Spleen (tissue), 11 donors: ENCODE measurements around the gene EFCAB8. TPM values are rescaled to one million over a fixed set of nuclear protein-coding genes. Genes with fewer than 3 reads are reported as not detected.

ENCODE experiments used
- DNase-seq: peaks from one replicate; pipeline ENCODE4 v3.0.0-alpha.2; 2020
- H3K27ac ChIP-seq, 8 donors: fragments of 200-600 bp; sonication (generic) in 7 of 8; 1 replicate in 4 of 8; 2 replicates in 4 of 8; pipeline versions ENCODE4 v1.5.0 to v1.8.0; 2016 to 2021; ENCODE audit warnings: inconsistent platforms in 4 of 8, mild to moderate bottlenecking in 4 of 8, moderate library complexity in 1 of 8
- H3K27me3 ChIP-seq, 7 donors: fragments of 200-600 bp; sonication (generic) in 6 of 7; replicated peaks in 1 of 7; 1 replicate in 4 of 7; 2 replicates in 3 of 7; pipeline versions ENCODE4 v1.5.0 to v1.8.0; 2016 to 2021; ENCODE audit warnings: inconsistent platforms in 3 of 7, mild to moderate bottlenecking in 1 of 7
- H3K36me3 ChIP-seq, 6 donors: fragments of 200-600 bp; sonication (generic) in 5 of 6; 1 replicate in 4 of 6; 2 replicates in 2 of 6; pipeline versions ENCODE4 v1.5.0 to v1.8.0; 2016 to 2021; ENCODE audit warnings: inconsistent platforms in 2 of 6
- H3K4me1 ChIP-seq, 6 donors: fragments of 200-600 bp; sonication (generic) in 5 of 6; 1 replicate in 3 of 6; 2 replicates in 3 of 6; pipeline versions ENCODE4 v1.5.0 to v1.8.0; 2016 to 2021; ENCODE audit warnings: inconsistent platforms in 3 of 6
- H3K4me3 ChIP-seq, 8 donors: fragments of 200-600 bp; sonication (generic) in 7 of 8; 1 replicate in 4 of 8; 2 replicates in 4 of 8; pipeline versions ENCODE4 v1.5.0 to v1.8.0; 2016 to 2021; ENCODE audit warnings: inconsistent platforms in 4 of 8, mild to moderate bottlenecking in 4 of 8, moderate library complexity in 2 of 8
- H3K9me3 ChIP-seq, 8 donors: fragments of 200-600 bp; sonication (generic) in 7 of 8; 1 replicate in 4 of 8; 2 replicates in 4 of 8; pipeline versions ENCODE4 v1.5.0 to v1.8.0; 2016 to 2021; ENCODE audit warnings: inconsistent platforms in 4 of 8
- POLR2A ChIP-seq, 3 donors: fragments of 450-650 bp; IDR thresholded peaks; one replicate each; pipeline ENCODE4 v1.5.1; 2017; ENCODE audit warnings: antibody characterized with exemption in 3 of 3, mild to moderate bottlenecking in 1 of 3
- POLR2AphosphoS5 ChIP-seq, 3 donors: sonication (generic); formaldehyde crosslinking; IDR thresholded peaks; one replicate each; pipeline ENCODE4 v1.5.1; 2017; ENCODE audit warnings: antibody characterized with exemption in 3 of 3
- WGBS, 5 donors: extraction: QIAGEN DNeasy Blood & Tissue Kit in 3 of 5; methylation state at CpG; one replicate each; pipeline versions ENCODE4 v1.1.5 to v1.1.7; 2013 to 2018; 5-methylcytosine and 5-hydroxymethylcytosine counted together
- intact Hi-C: fragments of 100-400 bp; cut with DNase I; formaldehyde crosslinking; loops from one replicate; pipeline ENCODE4 v1.15.0; 2023; ENCODE audit warnings: low total_unique reads
- polyA plus RNA-seq, 3 donors: library from polyadenylated mRNA; stranded (reverse); fragments of 200-250 nt; gene quantifications; one replicate each; pipeline ENCODE4 v1.2.1, GENCODE V29; 2013
- total RNA-seq, 7 donors: library from RNA; depleted of rRNA in 3 of 7; stranded (reverse); fragments of >200 nt in 3 of 7; fragmentation: NEBNext Ultra II Directional in 4 of 7; extraction: Animal tissue kit (Norgen Biotek cat#: 25700) in 4 of 7; gene quantifications; one replicate each; pipeline versions ENCODE4 v1.1.0 to v1.2.1, GENCODE V29; 2016 to 2021
- TF ChIP-seq, protein P1 (sequence below), 11 experiments: fragments of 200-600 bp in 7 of 11; fragments of 450-650 bp in 4 of 11; sonication (generic) in 4 of 11; IDR thresholded peaks in 8 of 11; conservative IDR thresholded peaks in 3 of 11; 1 replicate in 7 of 11; 2 replicates in 4 of 11; pipeline versions ENCODE4 v1.4.0 to v1.8.0; 2016 to 2021; ENCODE audit warnings: antibody characterized with exemption in 11 of 11, inconsistent platforms in 4 of 11, mild to moderate bottlenecking in 1 of 11
- donor health status: healthy with polysubstance abuse.
- donor health status: DM: no; HTN: no; CAD: no; lungs with moderate emphysema.
- donor health status: DM: no; HTN: no; CAD: no.
- donor health status: Bipolar disorder and iron deficiency.
- donor health status: healthy.
- donor health status: DM: no; HTN: no; CAD: no.
- donor health status: DM: yes; HTN: yes; CAD: no.

Gene EFCAB8
- total and polyA plus RNA-seq, 10 donors = 0.06 to 4.2 (median 1.0) TPM

DNA sequence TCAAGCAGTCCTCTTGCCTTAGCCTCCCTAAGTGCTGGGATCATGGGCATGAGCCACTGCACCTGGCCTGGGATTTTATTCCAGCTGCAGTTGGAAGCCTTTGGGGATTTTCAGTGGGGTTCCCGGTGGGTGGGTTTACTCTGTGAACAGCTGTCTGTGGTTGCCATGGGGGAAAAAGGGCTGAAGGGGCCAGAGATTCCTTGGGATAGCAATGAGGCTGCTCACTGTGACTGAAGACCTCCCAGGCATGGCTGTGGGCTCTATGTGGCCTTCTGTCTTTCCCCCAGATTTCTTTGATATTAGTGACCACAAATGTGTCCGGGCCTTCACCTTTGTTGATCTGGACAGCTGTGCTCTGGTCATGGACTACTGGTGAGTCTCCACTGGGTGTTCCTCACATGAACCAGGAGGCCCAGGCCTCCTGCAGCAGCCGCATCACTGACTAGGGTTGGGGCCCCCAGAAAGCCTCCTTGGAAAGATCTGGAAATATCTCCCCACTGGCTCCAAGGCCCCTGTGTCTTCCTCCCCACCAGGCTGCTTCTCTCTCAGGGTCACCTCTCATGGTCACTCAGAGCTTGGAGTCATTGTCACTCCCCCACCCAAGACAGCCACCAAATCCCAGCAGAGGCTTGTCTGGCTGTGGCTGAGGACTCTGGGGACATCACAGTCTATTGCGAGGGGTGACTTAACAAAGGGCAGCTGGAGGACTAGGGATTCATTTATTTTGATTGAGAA is 33.4 kb downstream of the EFCAB8 start:
- intact Hi-C loops = no loop called here
- H3K27me3 ChIP-seq = no peaks in the 10 kb centered on the region
- TF ChIP-seq POLR2A (IDR thresholded peaks at IDR 0.05) (no peak), POLR2AphosphoS5 (IDR thresholded peaks at IDR 0.05) (no peak)
- TF ChIP-seq, protein P1, sequence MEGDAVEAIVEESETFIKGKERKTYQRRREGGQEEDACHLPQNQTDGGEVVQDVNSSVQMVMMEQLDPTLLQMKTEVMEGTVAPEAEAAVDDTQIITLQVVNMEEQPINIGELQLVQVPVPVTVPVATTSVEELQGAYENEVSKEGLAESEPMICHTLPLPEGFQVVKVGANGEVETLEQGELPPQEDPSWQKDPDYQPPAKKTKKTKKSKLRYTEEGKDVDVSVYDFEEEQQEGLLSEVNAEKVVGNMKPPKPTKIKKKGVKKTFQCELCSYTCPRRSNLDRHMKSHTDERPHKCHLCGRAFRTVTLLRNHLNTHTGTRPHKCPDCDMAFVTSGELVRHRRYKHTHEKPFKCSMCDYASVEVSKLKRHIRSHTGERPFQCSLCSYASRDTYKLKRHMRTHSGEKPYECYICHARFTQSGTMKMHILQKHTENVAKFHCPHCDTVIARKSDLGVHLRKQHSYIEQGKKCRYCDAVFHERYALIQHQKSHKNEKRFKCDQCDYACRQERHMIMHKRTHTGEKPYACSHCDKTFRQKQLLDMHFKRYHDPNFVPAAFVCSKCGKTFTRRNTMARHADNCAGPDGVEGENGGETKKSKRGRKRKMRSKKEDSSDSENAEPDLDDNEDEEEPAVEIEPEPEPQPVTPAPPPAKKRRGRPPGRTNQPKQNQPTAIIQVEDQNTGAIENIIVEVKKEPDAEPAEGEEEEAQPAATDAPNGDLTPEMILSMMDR (IDR thresholded peaks at IDR 0.05 in 8 of 11, conservative IDR thresholded peaks at IDR 0.05 in 3 of 11) = no peak
- H3K36me3 ChIP-seq = no peaks in the 10 kb centered on the region
- no peaks in the 10 kb centered on the region for H3K9me3 ChIP-seq
- no peaks in the 10 kb centered on the region for H3K4me1 ChIP-seq
- H3K4me3 ChIP-seq = no peak overlapping the region
- no peak overlapping the region for H3K27ac ChIP-seq
- DNase-seq = no peak
- WGBS, 5 donors = 90 to 98% (median 93%) methylated on average over 4 of the region's 4 CpGs

DNA sequence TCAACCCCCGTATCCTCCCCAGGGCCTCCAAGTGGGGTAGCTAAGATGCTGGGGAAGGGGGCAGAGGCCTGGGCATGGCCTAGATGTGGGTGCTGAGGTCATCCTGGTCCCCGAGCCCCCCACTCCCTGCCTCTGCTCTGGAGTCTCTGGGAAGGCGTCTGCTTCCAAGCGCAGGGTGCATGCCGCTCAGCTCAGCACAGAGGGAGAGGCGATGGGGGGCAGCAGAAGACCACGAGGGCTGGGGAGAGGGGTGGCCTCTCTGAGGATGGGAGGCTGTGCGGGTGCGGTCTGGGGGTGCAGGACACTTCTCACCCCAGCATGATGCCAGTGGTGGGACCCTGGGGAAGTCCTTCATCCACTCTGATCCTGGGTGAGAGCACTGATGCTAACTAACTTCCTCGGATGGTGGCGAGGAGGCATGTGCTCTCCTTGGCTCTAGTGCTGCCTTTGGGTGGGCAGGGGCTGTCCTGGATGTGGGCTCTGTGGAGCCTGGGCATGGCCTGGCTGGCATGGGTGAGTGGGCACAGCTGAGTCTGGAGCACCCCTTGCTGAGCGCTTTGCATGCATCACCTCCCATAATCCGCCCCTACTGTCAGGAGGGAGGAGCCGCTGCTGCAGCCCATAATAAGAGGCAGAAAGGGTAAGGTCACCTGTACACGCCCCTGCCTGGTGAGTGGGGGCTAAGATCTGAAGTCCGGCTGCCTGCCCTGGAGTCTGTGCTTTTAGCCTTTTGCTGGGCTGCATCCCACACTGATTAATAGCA is 34.7 kb downstream of the EFCAB8 start:
- Histone ChIP-seq H3K4me3 (no peak overlapping the region), H3K27me3 (no peaks in the 10 kb centered on the region), H3K27ac (no peak overlapping the region), H3K9me3 (no peaks in the 10 kb centered on the region), H3K4me1 (no peaks in the 10 kb centered on the region), H3K36me3 (no peaks in the 10 kb centered on the region)
- no peak for DNase-seq
- WGBS, 5 donors = 88 to 93% (median 90%) methylated on average over 15 to 16 of the region's 16 CpGs
- intact Hi-C loops = no loop called here
- TF ChIP-seq POLR2AphosphoS5 (IDR thresholded peaks at IDR 0.05) (no peak), POLR2A (IDR thresholded peaks at IDR 0.05) (no peak)
- TF ChIP-seq, protein P1 (IDR thresholded peaks at IDR 0.05 in 8 of 11, conservative IDR thresholded peaks at IDR 0.05 in 3 of 11) = no peak

DNA sequence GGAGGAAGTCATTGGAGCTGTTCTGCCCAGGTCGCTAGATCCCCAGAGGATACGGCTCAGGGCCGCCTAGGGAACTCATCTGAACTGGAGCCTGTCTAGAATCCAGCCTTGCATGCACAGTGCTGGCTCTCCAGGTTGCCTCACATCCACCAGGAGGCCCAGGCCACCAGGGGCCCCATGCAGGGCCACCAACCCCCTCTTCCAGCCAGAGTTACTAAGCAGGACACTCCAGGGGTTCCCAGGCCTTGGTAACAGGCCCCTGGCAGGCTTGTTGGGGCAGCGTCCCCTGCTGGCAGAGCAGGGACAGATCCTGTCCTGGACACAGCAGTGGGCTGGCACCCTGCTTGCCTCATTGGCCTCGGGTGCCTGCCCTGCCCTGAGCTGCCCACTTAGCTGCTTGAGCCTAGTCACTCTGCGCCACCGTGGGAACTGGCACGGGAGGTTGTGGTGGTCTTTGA is 35.3 kb downstream of the EFCAB8 start:
- Histone ChIP-seq H3K9me3 (no peaks in the 10 kb centered on the region), H3K36me3 (no peaks in the 10 kb centered on the region), H3K27ac (no peak overlapping the region), H3K27me3 (no peaks in the 10 kb centered on the region), H3K4me1 (no peaks in the 10 kb centered on the region), H3K4me3 (no peak overlapping the region)
- WGBS, 5 donors = 74 to 88% (median 82%) methylated on average over 6 to 8 of the region's 8 CpGs
- TF ChIP-seq, protein P1 (IDR thresholded peaks at IDR 0.05 in 8 of 11, conservative IDR thresholded peaks at IDR 0.05 in 3 of 11) = peak in 2 of 11 experiments; percentile 21 to 39
- no peak for TF ChIP-seq POLR2A (IDR thresholded peaks at IDR 0.05)
- TF ChIP-seq POLR2AphosphoS5 (IDR thresholded peaks at IDR 0.05) = no peak
- intact Hi-C loops = no loop called here
- DNase-seq = no peak
